AG09309 (cell line): Measurements from ENCODE around the gene ZMYND8.
"Not testable (repeated sequence)": the region's sequence is repeated elsewhere in the genome, so short reads cannot be mapped to it uniquely, and the experiment has no call there.

Source experiments
- DNase-seq: peaks from one replicate; pipeline ENCODE4 v3.0.0-alpha.2; 2010; ENCODE audit warnings: low read depth
- H3K4me3 ChIP-seq: 2 replicates; pipeline ENCODE4 v1.5.1; 2011; ENCODE audit warnings: mild to moderate bottlenecking, low read depth, low read length, moderate library complexity; ENCODE audit not compliant: control insufficient read depth
- CTCF ChIP-seq: IDR thresholded peaks from 2 replicates; pipeline ENCODE4 v1.5.1; 2011; ENCODE audit warnings: mild to moderate bottlenecking, low read depth, low read length, inconsistent platforms; ENCODE audit not compliant: insufficient read depth, control insufficient read depth; ENCODE audit errors: missing control alignments

The ZMYND8 gene

DNA sequence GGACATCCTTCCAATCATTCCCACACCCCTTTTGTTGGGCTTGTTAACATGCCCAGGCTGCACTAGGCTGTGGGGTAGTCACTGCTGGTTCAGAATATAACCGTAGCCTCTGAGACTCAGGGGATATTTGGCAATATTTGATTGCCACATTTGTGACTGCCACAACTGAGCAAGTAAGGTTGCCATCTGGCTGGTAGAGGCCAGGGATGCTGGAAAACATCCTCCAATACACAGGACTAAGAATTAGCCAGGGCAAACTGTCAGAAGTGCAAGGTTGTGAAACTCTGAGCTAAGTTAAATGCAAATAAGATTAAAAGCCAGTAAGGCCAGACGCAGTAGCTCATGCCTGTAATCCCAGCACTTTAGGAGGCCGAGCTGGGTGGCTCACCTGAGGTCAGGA is 112.0 kb downstream of the ZMYND8 start:
- H3K4me3 ChIP-seq: no peak overlapping the region
- DNase-seq: peak; percentile 7
- TF ChIP-seq CTCF: no peak

GRCh38 chr20:47243532-47244305 is 112.8 kb downstream of the ZMYND8 start:
- TF ChIP-seq CTCF: no peak
- DNase-seq: no peak
- no peak overlapping the region for H3K4me3 ChIP-seq

DNA sequence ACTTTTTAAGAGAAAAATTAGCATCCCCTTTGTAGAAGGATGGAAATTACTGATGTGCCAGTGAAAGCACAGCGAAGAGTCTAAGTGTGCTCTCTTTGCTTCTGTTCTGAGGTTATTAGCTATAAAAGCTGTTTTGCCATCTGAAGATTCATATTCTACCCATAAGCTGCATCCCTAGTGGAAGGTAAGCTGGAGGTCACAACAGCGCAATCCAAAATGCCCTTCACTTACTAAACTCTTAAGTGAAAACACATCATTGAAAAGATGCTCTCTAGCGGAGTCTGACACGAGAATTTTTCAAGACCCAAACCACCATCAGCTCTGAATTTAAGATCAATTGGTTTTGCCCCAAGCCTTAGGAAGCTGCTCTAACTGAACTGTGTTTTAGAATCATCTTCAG is 113.5 kb downstream of the ZMYND8 start:
- no peak for DNase-seq
- TF ChIP-seq CTCF: no peak
- no peak overlapping the region for H3K4me3 ChIP-seq

GRCh38 chr20:47241345-47241781 is 115.1 kb downstream of the ZMYND8 start:
- no peak for TF ChIP-seq CTCF
- peak; percentile 79 for DNase-seq
- H3K4me3 ChIP-seq: no peak overlapping the region

- H3K4me3 ChIP-seq, DNase-seq: not testable (repeated sequence)
Measured at GRCh38 chr20:47240096-47240495, 116.4 kb downstream of the ZMYND8 start.

GRCh38 chr20:47239719-47240067 is 116.8 kb downstream of the ZMYND8 start:
- no peak overlapping the region for H3K4me3 ChIP-seq
- TF ChIP-seq CTCF: no peak
- DNase-seq: no peak

GRCh38 chr20:47238780-47239718 is 117.5 kb downstream of the ZMYND8 start:
- H3K4me3 ChIP-seq: no peak overlapping the region
- no peak for DNase-seq
- TF ChIP-seq CTCF: no peak
